ENCODE measurements around the gene LCN2. TPM values are rescaled to one million over a fixed set of nuclear protein-coding genes. Genes with fewer than 3 reads are reported as not detected.
A peak's percentile ranks its signal among the peaks of the same experiment; 100 is the strongest.

Gene LCN2
- total and polyA plus RNA-seq, 9 of the 15 experiments (the other 6 are each of a cell fraction or from before 2014, with no cell fraction given), result 0.10 to 1.2 (median 0.44) TPM; not detected in 1

DNA sequence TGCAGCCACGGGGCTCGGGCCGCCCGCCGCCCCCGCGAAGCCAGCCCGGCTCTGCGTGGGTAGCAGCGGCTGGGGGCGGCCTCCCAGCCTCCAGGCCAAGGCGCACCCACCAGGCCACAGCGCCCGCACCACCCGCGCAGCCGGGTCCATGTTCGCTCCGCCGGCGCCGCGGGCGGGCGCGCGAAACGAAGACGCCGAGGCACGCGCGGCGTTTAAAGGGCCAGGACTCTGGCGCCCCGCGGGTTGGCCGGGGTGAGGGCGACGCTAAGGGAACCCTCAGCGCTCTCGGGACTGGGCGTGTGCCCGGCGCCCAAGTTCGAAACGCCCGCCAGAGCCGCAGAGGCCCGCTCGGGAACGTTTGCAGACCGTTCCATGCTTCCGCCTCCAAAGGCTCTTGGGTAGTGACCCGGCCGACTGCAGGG is 21.7 kb upstream of the LCN2 start, which contains the start of gene PTGES2 (continued):
- TF ChIP-seq, protein P1, sequence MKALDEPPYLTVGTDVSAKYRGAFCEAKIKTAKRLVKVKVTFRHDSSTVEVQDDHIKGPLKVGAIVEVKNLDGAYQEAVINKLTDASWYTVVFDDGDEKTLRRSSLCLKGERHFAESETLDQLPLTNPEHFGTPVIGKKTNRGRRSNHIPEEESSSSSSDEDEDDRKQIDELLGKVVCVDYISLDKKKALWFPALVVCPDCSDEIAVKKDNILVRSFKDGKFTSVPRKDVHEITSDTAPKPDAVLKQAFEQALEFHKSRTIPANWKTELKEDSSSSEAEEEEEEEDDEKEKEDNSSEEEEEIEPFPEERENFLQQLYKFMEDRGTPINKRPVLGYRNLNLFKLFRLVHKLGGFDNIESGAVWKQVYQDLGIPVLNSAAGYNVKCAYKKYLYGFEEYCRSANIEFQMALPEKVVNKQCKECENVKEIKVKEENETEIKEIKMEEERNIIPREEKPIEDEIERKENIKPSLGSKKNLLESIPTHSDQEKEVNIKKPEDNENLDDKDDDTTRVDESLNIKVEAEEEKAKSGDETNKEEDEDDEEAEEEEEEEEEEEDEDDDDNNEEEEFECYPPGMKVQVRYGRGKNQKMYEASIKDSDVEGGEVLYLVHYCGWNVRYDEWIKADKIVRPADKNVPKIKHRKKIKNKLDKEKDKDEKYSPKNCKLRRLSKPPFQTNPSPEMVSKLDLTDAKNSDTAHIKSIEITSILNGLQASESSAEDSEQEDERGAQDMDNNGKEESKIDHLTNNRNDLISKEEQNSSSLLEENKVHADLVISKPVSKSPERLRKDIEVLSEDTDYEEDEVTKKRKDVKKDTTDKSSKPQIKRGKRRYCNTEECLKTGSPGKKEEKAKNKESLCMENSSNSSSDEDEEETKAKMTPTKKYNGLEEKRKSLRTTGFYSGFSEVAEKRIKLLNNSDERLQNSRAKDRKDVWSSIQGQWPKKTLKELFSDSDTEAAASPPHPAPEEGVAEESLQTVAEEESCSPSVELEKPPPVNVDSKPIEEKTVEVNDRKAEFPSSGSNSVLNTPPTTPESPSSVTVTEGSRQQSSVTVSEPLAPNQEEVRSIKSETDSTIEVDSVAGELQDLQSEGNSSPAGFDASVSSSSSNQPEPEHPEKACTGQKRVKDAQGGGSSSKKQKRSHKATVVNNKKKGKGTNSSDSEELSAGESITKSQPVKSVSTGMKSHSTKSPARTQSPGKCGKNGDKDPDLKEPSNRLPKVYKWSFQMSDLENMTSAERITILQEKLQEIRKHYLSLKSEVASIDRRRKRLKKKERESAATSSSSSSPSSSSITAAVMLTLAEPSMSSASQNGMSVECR (CRISPR knock-in tag; IDR thresholded peaks at IDR 0.05), result peak; percentile 89
- TF ChIP-seq, protein P2, sequence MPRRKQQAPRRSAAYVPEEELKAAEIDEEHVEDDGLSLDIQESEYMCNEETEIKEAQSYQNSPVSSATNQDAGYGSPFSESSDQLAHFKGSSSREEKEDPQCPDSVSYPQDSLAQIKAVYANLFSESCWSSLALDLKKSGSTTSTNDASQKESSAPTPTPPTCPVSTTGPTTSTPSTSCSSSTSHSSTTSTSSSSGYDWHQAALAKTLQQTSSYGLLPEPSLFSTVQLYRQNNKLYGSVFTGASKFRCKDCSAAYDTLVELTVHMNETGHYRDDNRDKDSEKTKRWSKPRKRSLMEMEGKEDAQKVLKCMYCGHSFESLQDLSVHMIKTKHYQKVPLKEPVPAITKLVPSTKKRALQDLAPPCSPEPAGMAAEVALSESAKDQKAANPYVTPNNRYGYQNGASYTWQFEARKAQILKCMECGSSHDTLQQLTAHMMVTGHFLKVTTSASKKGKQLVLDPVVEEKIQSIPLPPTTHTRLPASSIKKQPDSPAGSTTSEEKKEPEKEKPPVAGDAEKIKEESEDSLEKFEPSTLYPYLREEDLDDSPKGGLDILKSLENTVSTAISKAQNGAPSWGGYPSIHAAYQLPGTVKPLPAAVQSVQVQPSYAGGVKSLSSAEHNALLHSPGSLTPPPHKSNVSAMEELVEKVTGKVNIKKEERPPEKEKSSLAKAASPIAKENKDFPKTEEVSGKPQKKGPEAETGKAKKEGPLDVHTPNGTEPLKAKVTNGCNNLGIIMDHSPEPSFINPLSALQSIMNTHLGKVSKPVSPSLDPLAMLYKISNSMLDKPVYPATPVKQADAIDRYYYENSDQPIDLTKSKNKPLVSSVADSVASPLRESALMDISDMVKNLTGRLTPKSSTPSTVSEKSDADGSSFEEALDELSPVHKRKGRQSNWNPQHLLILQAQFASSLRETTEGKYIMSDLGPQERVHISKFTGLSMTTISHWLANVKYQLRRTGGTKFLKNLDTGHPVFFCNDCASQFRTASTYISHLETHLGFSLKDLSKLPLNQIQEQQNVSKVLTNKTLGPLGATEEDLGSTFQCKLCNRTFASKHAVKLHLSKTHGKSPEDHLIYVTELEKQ (CRISPR knock-in tag; IDR thresholded peaks at IDR 0.05), result no peak
- TF ChIP-seq, protein P3, sequence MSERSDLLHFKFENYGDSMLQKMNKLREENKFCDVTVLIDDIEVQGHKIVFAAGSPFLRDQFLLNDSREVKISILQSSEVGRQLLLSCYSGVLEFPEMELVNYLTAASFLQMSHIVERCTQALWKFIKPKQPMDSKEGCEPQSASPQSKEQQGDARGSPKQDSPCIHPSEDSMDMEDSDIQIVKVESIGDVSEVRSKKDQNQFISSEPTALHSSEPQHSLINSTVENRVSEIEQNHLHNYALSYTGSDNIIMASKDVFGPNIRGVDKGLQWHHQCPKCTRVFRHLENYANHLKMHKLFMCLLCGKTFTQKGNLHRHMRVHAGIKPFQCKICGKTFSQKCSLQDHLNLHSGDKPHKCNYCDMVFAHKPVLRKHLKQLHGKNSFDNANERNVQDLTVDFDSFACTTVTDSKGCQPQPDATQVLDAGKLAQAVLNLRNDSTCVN (CRISPR knock-in tag; IDR thresholded peaks at IDR 0.05), result no peak
- TF ChIP-seq KAT2B (IDR thresholded peaks at IDR 0.05; ENCODE audit: low read depth, low read length), result no peak
- TF ChIP-seq GTF3C2 (IDR thresholded peaks at IDR 0.05; ENCODE audit: borderline replicate concordance, extremely low read depth, insufficient read length), result no peak
- peak; percentile 56 for TF ChIP-seq KDM5B (IDR thresholded peaks at IDR 0.05; ENCODE audit: insufficient replicate concordance, low read depth, low read length)
- TF ChIP-seq U2AF1 (optimal IDR thresholded peaks at IDR 0.05; ENCODE audit: low read depth, low read length), result peak; percentile 55
- TF ChIP-seq BDP1 (IDR thresholded peaks at IDR 0.05; ENCODE audit: insufficient read depth, insufficient read length), result no peak
- TF ChIP-seq THAP7 (CRISPR knock-in tag; IDR thresholded peaks at IDR 0.05), result no peak
- no peak for TF ChIP-seq HDAC2 (IDR thresholded peaks at IDR 0.05)
- TF ChIP-seq CHD2 (IDR thresholded peaks at IDR 0.05; ENCODE audit: low read depth, low read length), result no peak
- 0 out of 2 replicates have a peak, but pooled peaks have one; percentile 33 for TF ChIP-seq ZNF511 (CRISPR knock-in tag; IDR thresholded peaks at IDR 0.05)
- TF ChIP-seq EGR1 (conservative IDR thresholded peaks at IDR 0.05), result peak; percentile 61
- no peak for TF ChIP-seq NFE2L1 (tag; IDR thresholded peaks at IDR 0.05; ENCODE audit: borderline replicate concordance, low read depth)
